Measurements from ENCODE around the gene RAB11FIP4.

RAB11FIP4 gene

GRCh38 chr17:31584438-31585279 lies 193.2 kb downstream of the RAB11FIP4 start:
- no peak for DNase-seq (ENCODE audit: extremely low read depth in 1 of 2, low read depth in 1 of 2)

- no peak for DNase-seq (ENCODE audit: extremely low read depth in 1 of 2, low read depth in 1 of 2)
Measured at GRCh38 chr17:31585280-31585630, 193.8 kb downstream of the RAB11FIP4 start.

- no peak for DNase-seq (ENCODE audit: extremely low read depth in 1 of 2, low read depth in 1 of 2)
Measured at GRCh38 chr17:31586946-31587345, 195.5 kb downstream of the RAB11FIP4 start.

GRCh38 chr17:31587462-31587861 lies 196.0 kb downstream of the RAB11FIP4 start:
- DNase-seq (ENCODE audit: extremely low read depth in 1 of 2, low read depth in 1 of 2), result no peak
